ENCODE measurements around the gene GALNT18.

GALNT18 gene

GRCh38 chr11:11403763-11404725, 217.8 kb downstream of the GALNT18 start:
- FAIRE-seq: no peak

GRCh38 chr11:11401960-11402535, 219.8 kb downstream of the GALNT18 start:
- FAIRE-seq: no peak

- FAIRE-seq: no peak
These were observed 221.1 kb downstream of the GALNT18 start for GRCh38 chr11:11400635-11401232.

DNA sequence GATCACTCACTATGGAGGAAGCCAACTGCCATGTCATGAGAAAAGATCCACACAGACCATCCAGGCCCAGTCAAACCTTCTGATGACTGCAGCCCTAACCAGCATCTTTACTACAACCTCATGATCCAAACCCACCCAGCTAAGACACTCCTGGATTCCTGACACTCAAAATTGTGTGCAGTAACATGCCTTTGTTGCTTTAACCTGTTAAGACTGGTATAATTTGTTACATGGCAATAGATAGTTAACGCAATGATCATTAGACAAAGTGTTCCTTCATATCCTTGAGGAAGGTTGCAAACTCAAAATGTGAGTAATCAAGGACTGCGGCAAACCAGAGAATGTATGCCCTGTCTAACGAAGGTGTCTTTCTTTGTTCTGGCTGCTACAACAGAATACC, 221.7 kb downstream of the GALNT18 start:
- FAIRE-seq: no peak

- FAIRE-seq: no peak
These were observed 224.0 kb downstream of the GALNT18 start for GRCh38 chr11:11397781-11398180.

- no peak for FAIRE-seq
These were observed 224.8 kb downstream of the GALNT18 start for GRCh38 chr11:11397036-11397415.

DNA sequence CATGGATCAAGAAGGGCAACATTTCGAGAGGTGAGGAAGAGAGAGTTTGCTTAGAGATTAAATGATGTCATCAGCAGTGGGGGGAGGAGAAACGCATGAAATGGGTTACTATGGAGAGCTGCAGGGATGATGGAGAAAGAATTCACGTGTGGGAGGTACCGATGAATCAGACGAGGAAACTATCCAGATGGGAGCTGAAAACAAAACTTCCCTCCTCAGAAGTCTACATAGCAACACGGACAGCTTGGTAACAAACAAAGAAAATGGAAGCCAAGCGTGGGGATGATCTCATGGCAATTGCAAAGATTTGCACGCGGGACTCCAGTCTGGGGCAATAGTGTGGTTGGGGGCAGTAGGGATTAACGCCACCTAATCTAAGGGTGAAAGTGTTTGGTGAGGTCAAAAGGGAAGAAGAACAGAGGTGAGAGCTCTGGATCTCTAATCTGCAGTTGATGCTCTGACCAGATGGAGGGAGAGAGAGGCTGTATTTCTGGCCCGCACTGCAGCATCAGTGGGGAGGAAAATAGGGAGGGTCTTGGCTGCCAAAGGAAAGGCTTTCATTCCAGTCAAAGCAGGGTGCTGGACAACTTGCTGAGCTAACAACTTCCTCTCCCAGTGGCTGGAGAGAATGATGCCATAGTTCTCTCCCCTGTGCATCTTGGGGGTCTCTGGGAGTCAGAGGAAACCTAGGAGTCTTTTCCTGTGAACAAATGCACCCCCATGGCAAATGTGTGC, 225.3 kb downstream of the GALNT18 start:
- FAIRE-seq: no peak

GRCh38 chr11:11395126-11395525, 226.7 kb downstream of the GALNT18 start:
- no peak for FAIRE-seq

- no peak for FAIRE-seq
These were observed 227.6 kb downstream of the GALNT18 start for GRCh38 chr11:11394241-11394640.

DNA sequence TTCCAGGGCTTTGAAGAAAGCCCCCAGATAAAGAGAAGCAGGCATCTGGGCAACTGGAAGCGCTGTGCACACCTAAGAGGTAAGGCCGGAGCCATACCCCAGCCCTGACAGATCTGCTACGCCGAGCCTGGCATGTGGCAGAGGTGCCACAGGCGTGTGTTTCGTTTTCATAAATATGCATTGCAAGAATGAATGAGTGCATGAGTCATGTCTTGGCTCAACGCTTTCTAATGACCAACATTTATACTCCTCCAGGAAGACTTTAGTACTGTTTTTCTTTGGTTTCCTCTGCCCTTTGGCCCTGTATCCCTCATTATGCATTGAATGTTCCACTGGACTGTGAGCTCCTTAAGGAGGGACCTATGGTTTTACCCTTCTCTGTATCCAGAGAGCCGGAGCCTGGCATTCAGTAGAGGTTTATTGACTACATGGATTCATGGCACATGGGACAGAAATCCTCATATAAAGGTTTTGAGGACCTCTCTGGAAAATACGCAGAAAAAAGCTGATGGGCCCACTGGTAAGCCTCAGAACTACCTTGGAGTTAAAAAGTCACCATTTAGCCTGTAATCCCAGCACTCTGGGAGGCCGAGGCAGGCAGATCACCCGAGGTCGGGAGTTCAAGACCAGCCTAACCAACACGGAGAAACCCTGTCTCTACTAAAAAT, 229.9 kb downstream of the GALNT18 start:
- FAIRE-seq: no peak

DNA sequence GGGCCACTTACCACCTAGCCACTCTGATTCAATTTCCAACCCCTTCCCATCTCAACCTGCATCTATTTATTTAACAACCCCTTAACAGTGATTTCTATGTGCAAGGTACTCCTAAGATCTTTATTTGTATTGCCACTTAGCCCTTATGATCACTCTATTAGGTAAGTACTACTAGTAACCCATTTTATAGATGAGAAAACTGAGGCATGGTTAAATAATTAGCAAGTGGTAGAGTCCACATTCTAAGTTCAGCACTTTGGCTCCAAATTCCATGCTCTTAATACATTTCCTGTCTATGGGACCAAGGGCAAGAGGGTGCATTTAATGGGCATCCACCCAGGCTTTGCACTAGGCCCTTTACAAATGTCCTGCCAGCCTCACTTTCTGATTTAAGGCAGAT, 230.6 kb downstream of the GALNT18 start:
- FAIRE-seq: no peak

DNA sequence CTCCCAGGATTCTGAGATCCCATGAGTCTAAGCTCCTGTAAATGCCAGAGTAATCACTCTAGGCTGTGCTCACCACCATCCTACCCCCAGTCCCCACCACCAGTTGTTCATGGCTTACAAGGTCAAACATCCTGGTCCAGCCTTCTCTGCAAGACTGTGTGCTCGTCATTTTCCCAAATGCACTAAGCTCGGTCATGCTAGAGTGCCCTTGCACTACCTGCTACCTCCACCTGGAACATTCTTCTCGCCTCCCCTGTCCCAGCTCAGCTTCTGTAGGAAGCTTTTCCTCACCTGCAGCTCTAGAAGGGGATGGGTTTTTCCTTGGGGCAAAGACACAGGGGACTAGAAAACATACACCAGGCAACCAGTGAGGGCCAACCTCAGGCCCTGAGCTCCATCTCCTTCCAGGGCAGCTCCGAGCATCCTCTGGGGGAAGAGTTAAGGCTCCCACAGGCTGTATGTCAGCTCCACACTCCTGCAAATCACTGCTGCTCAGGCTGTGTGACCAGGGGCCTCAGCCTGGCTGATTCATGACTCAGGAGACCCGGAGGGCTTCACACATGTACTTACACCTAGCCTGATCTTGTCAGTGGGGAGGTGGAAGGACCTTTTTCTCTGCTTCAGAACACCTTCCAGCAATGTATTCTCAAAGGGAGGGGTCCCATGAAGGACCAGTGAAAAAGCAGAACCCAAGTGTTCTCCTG, 231.6 kb downstream of the GALNT18 start:
- no peak for FAIRE-seq

DNA sequence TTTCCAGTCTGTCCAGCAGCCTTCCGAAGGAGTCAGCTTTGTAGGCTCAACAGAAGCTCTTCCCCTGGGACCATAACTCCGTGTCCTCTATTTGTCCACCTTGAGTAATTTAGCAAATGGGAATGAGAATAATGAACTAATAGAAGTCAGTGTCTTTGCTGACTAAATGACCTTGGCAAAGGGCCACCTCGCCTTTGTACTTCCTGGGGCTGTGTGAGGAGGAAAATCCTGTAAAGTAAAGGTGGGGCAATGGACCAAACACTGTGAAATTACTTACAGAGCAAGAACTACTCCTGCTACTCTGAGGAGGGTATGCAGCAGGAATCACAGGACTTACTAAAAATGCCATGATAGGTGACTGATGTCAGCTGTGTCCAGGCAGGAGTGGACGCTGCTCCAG, 232.6 kb downstream of the GALNT18 start:
- no peak for FAIRE-seq

GRCh38 chr11:11387622-11388305, 234.0 kb downstream of the GALNT18 start:
- FAIRE-seq: no peak

DNA sequence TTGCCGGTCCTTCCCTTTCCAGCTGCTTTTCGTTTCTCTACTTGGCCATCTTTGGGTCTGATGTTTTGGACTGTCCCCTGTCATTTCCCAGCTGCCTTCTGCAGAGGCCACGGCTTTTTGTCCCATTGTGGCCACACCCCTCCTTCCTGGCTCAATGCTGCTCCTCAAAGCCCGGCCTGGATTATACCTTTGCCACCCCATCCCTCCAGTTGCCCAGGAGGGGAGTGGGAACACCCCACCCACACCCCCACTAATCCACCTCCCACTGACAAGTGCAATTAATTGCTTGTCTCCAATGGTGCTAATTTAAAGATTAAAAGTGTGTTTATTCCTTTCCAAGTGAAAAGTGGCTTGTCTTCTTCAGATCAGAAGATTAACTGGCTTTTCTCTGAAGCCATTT, 234.6 kb downstream of the GALNT18 start:
- FAIRE-seq: no peak

GRCh38 chr11:11384829-11385228, 237.0 kb downstream of the GALNT18 start:
- no peak for FAIRE-seq

DNA sequence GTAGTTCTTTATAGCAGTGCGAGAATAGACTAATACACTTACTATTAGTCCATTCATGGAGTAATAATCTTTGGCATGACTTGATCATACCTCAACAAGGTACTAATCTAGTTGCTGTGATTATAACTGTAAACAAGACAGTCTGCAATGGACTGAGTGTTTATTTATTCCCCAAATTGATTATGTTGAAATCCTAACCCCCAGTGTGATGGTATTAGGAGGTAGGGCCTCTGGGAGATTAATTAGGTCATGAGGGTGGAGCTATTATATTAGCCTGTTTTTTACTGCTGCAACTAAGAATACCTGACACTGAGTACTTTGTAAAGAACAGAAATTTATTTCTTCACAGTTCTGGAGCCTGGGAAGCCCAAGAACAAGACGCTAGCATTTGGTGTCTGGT, 237.8 kb downstream of the GALNT18 start:
- FAIRE-seq: no peak

DNA sequence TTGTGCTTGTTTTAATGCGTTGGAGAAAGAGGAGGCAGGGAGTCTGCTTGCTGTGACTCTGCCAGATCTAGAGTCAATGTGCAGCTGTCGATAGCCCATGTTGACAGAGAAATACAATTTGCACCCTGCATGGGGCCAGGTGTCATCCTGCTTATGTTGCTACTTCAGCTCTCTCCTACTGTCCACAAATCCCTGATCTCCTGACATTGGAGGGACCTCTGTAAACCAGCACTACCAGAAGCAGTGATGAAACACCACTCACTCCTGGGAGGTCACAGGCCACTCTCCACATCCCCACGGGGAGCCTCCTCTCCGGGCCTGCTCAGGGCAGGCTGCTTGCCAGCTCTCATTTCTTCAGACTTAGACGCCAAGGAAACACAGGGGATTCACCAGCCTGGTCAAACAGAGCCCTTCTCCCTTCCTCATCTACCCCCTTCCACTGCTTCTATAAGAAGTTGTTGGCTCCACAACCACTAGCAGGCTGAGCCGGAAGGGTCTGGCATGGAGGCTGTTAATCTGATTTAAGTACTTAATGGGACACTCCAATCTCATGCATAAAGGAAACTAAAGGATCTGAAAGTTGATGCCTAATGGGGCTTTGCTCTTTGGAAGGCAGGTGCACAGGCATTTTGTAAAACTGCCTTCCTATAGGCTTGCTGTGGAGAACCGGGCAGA, 238.8 kb downstream of the GALNT18 start:
- FAIRE-seq: no peak

DNA sequence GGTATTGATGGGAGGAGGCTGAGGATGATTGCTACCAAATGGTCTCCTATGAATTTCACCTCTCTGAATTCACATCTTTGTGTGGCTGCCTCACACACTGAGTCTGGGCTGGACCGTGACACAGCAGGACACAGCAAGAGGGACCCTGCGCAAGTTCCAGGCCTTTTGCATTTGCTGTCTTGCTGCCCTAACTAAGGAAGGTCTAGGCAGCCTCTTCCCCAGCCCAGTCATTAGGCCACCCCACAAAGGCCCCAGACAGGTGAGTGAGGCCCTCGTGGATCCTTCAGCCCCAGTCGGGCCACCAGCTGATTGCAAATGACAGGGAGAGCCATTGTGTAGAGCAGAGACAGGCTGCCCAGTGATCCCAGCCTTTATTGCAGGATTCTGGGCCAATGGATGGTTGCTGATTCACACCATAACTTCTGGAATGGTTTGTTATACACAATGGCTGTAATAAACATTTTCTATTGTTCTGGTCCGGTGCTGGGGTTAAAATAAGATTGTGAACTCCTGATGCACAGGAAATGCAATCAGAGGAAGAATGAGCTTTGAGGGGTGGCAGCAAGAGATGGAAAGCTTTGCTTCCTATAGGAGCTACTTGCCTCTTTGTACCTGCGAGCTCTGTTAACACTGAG, 240.2 kb downstream of the GALNT18 start:
- FAIRE-seq: no peak

DNA sequence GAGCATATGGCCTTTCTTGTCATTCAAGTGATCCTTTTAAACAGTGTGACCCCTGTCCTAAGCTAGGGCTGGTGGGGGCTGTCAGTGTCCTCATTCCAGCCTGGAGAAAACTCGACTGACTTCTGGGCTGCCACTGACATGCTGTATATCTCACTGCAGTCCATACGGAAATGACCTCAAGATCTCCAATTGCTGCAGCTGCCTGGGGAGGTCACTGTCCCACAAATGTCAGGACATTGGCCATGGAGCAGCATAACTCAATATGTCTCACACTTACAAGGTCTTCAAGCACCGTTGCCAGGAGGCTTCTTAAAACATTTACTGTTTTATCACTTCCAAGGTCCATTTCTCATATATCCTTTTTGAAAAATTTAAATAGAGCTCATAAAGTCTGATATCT, 240.9 kb downstream of the GALNT18 start:
- FAIRE-seq: no peak
